Trophoblast cell (in vitro differentiated cells and primary cell): Measurements from ENCODE around the gene SRRM5.

ENCODE experiments used
- DNase-seq, 2 donors: peaks; one replicate each; pipeline ENCODE4 v3.0.0-alpha.2; 2016
- H2AFZ ChIP-seq: 2 replicates; pipeline ENCODE4 v1.6.1; 2013; ENCODE audit warnings: low read length, moderate library complexity, mild to moderate bottlenecking; ENCODE audit not compliant: insufficient read depth, poor library complexity
- H2AK5ac ChIP-seq: 2 replicates; pipeline ENCODE4 v1.6.1; 2013; ENCODE audit warnings: mild to moderate bottlenecking, low read length
- H2BK120ac ChIP-seq: 2 replicates; pipeline ENCODE4 v1.6.1; 2013; ENCODE audit warnings: low read length, mild to moderate bottlenecking, moderate library complexity; ENCODE audit not compliant: insufficient read depth, poor library complexity
- H2BK12ac ChIP-seq: 2 replicates; pipeline ENCODE4 v1.6.1; 2013; ENCODE audit warnings: mild to moderate bottlenecking, low read length, moderate library complexity
- H2BK5ac ChIP-seq: 2 replicates; pipeline ENCODE4 v1.6.1; 2013; ENCODE audit warnings: low read length, low read depth, moderate library complexity, mild to moderate bottlenecking; ENCODE audit not compliant: poor library complexity
- H3K14ac ChIP-seq: 2 replicates; pipeline ENCODE4 v1.6.1; 2013; ENCODE audit warnings: mild to moderate bottlenecking, low read length
- H3K18ac ChIP-seq: 2 replicates; pipeline ENCODE4 v1.6.1; 2013; ENCODE audit warnings: mild to moderate bottlenecking, low read length
- H3K23ac ChIP-seq: 2 replicates; pipeline ENCODE4 v1.6.1; 2013; ENCODE audit warnings: low read length
- H3K27ac ChIP-seq: 2 replicates; pipeline ENCODE4 v1.5.1; 2013; ENCODE audit warnings: low read depth, mild to moderate bottlenecking, inconsistent platforms, low read length, moderate library complexity
- H3K27me3 ChIP-seq: 2 replicates; pipeline ENCODE4 v1.6.1; 2013; ENCODE audit warnings: inconsistent platforms, mild to moderate bottlenecking, low read length, moderate library complexity; ENCODE audit not compliant: insufficient read depth
- H3K36me3 ChIP-seq, 2 experiments: 1 replicate in 1 of 2; 2 replicates in 1 of 2; pipeline ENCODE4 v1.6.1; 2013; ENCODE audit warnings: low read length in 2 of 2, mild to moderate bottlenecking in 2 of 2, moderate library complexity in 1 of 2; ENCODE audit not compliant: insufficient read depth in 2 of 2, control insufficient read depth in 1 of 2
- H3K4ac ChIP-seq: 2 replicates; pipeline ENCODE4 v1.6.1; 2013; ENCODE audit warnings: low read depth, mild to moderate bottlenecking, low read length, moderate library complexity
- H3K4me1 ChIP-seq, 2 experiments: 1 replicate in 1 of 2; 2 replicates in 1 of 2; pipeline ENCODE4 v1.6.1; 2013; ENCODE audit warnings: low read length in 2 of 2, mild to moderate bottlenecking in 2 of 2, moderate library complexity in 1 of 2; ENCODE audit not compliant: insufficient read depth in 2 of 2, control insufficient read depth in 1 of 2
- H3K4me2 ChIP-seq: 2 replicates; pipeline ENCODE4 v1.6.1; 2013; ENCODE audit warnings: inconsistent platforms, mild to moderate bottlenecking, low read length, moderate library complexity
- H3K4me3 ChIP-seq: 2 replicates; pipeline ENCODE4 v1.5.1; 2013; ENCODE audit warnings: mild to moderate bottlenecking, low read depth, low read length, inconsistent platforms
- H3K79me1 ChIP-seq: one replicate; pipeline ENCODE4 v1.6.1; 2013; ENCODE audit warnings: low read length
- H3K79me2 ChIP-seq: 2 replicates; pipeline ENCODE4 v1.6.1; 2013; ENCODE audit warnings: low read length, mild to moderate bottlenecking; ENCODE audit not compliant: control insufficient read depth, insufficient read depth, poor library complexity
- H3K9ac ChIP-seq: 2 replicates; pipeline ENCODE4 v1.6.1; 2013; ENCODE audit warnings: mild to moderate bottlenecking, low read length
- H3K9me3 ChIP-seq: 2 replicates; pipeline ENCODE4 v1.6.1; 2013; ENCODE audit warnings: low read depth, mild to moderate bottlenecking, control low read depth, inconsistent platforms, low read length; ENCODE audit not compliant: insufficient read depth
- H4K12ac ChIP-seq: 2 replicates; pipeline ENCODE4 v1.6.1; 2013; ENCODE audit warnings: low read depth, mild to moderate bottlenecking, low read length, moderate library complexity
- H4K8ac ChIP-seq: 2 replicates; pipeline ENCODE4 v1.6.1; 2013; ENCODE audit warnings: low read depth, mild to moderate bottlenecking, low read length, moderate library complexity
- H4K91ac ChIP-seq: one replicate; pipeline ENCODE4 v1.6.1; 2013; ENCODE audit warnings: low read depth, mild to moderate bottlenecking, low read length, moderate library complexity
- WGBS: extraction: QIAGEN DNeasy Blood & Tissue Kit; methylation state at CpG from one replicate; pipeline ENCODE4 v1.1.7; 2013; ENCODE audit warnings: missing lambda C conversion rate; ENCODE audit not compliant: insufficient read length, insufficient coverage; ENCODE audit errors: extremely low coverage; 5-methylcytosine and 5-hydroxymethylcytosine counted together

The SRRM5 gene

GRCh38 chr19:43607238-43608205, 4.4 kb upstream of the SRRM5 start:
- H3K79me1 ChIP-seq, result no peaks in the 10 kb centered on the region
- H3K4me2 ChIP-seq, result no peak overlapping the region
- no peak overlapping the region for H3K27ac ChIP-seq
- no peak overlapping the region for H3K4me3 ChIP-seq
- no peak for DNase-seq
- no peak overlapping the region for H2AFZ ChIP-seq
- H3K9ac ChIP-seq, result no peak overlapping the region
- H4K12ac ChIP-seq, result no peak overlapping the region
- H3K14ac ChIP-seq, result no peak overlapping the region
- H3K18ac ChIP-seq, result no peak overlapping the region
- H3K9me3 ChIP-seq, result peaks cover 1% of the 10 kb centered on the region
- no peak overlapping the region for H4K91ac ChIP-seq
- no peak overlapping the region for H2AK5ac ChIP-seq
- H2BK120ac ChIP-seq, result no peak overlapping the region
- H3K23ac ChIP-seq, result no peak overlapping the region
- WGBS, result no CpG with 5 or more reads among the region's 28 CpGs
- H3K4me1 ChIP-seq, result no peaks in the 10 kb centered on the region
- no peaks in the 10 kb centered on the region for H3K79me2 ChIP-seq
- H3K4ac ChIP-seq, result no peak overlapping the region
- peaks cover 18 to 32% of the 10 kb centered on the region in 2 experiments for H3K36me3 ChIP-seq
- no peak overlapping the region for H2BK5ac ChIP-seq
- no peaks in the 10 kb centered on the region for H3K27me3 ChIP-seq
- H4K8ac ChIP-seq, result no peak overlapping the region
- no peak overlapping the region for H2BK12ac ChIP-seq

- Histone ChIP-seq H2AFZ (no peak overlapping the region), H3K18ac (no peak overlapping the region), H3K79me2 (no peaks in the 10 kb centered on the region), H3K4me3 (no peak overlapping the region), H4K91ac (no peak overlapping the region), H3K14ac (no peak overlapping the region), H3K23ac (no peak overlapping the region), H2AK5ac (no peak overlapping the region), H3K9ac (no peak overlapping the region), H3K4me1 (no peaks in the 10 kb centered on the region), H3K9me3 (peaks cover 1% of the 10 kb centered on the region), H3K4ac (no peak overlapping the region), H2BK12ac (no peak overlapping the region), H2BK120ac (no peak overlapping the region), H3K27me3 (no peaks in the 10 kb centered on the region), H2BK5ac (no peak overlapping the region), H3K4me2 (no peak overlapping the region), H3K79me1 (no peaks in the 10 kb centered on the region), H3K36me3 (peaks cover 34 to 50% of the 10 kb centered on the region in 2 experiments), H4K12ac (no peak overlapping the region), H3K27ac (no peak overlapping the region), H4K8ac (no peak overlapping the region)
- DNase-seq, result no peak
- no CpG with 5 or more reads among the region's 7 CpGs for WGBS
Measured at GRCh38 chr19:43609872-43610271, 2.0 kb upstream of the SRRM5 start.

DNA sequence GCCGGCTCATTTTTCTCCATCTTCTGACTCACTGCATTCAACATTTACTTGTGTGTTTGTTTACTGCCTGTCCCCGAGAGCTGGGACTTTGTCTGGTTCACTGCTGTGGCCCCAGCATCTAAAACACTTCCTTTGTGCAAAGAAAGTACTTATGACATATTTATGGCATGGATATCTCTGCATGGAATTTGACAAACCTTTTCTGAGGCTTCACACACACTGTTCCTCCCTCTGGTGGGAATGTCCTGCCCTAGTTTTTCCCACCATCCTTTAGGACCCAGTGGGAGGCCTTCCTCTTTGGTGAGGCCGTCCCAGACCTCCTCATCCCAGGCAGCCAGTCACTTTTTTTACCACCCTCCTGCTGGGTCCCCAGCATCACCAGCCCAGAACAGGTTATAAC, 1.4 kb upstream of the SRRM5 start:
- Histone ChIP-seq H4K8ac (no peak overlapping the region), H3K27me3 (no peaks in the 10 kb centered on the region), H4K12ac (no peak overlapping the region), H3K27ac (no peak overlapping the region), H3K9ac (no peak overlapping the region), H2BK5ac (no peak overlapping the region), H3K4ac (no peak overlapping the region), H3K4me3 (no peak overlapping the region), H3K36me3 (peaks cover 34 to 50% of the 10 kb centered on the region in 2 experiments), H3K18ac (no peak overlapping the region), H3K4me2 (no peak overlapping the region), H3K79me2 (no peaks in the 10 kb centered on the region), H4K91ac (no peak overlapping the region), H3K4me1 (no peaks in the 10 kb centered on the region), H2AFZ (no peak overlapping the region), H3K14ac (no peak overlapping the region), H3K23ac (no peak overlapping the region), H3K9me3 (peaks cover 1% of the 10 kb centered on the region), H2BK12ac (no peak overlapping the region), H2AK5ac (no peak overlapping the region), H3K79me1 (no peaks in the 10 kb centered on the region), H2BK120ac (no peak overlapping the region)
- WGBS, result no CpG with 5 or more reads among the region's 3 CpGs
- DNase-seq, result no peak

- Histone ChIP-seq H3K9ac (no peak overlapping the region), H4K8ac (no peak overlapping the region), H3K79me2 (no peaks in the 10 kb centered on the region), H2AFZ (no peak overlapping the region), H2AK5ac (no peak overlapping the region), H3K79me1 (no peaks in the 10 kb centered on the region), H3K27ac (no peak overlapping the region), H3K4ac (no peak overlapping the region), H3K4me1 (no peaks in the 10 kb centered on the region), H2BK5ac (no peak overlapping the region), H3K18ac (no peak overlapping the region), H4K91ac (no peak overlapping the region), H3K23ac (no peak overlapping the region), H2BK12ac (no peak overlapping the region), H4K12ac (no peak overlapping the region), H3K27me3 (no peaks in the 10 kb centered on the region), H2BK120ac (no peak overlapping the region), H3K9me3 (peaks cover 1% of the 10 kb centered on the region), H3K36me3 (peaks cover 31 to 43% of the 10 kb centered on the region in 2 experiments), H3K4me2 (no peak overlapping the region), H3K14ac (no peak overlapping the region), H3K4me3 (no peak overlapping the region)
- WGBS, result no CpG with 5 or more reads among the region's 12 CpGs
- DNase-seq, result no peak
Measured at GRCh38 chr19:43612374-43612773, 486 bp downstream of the SRRM5 start.
